T-cell (primary cell): ENCODE measurements around the gene C8G. TPM values are rescaled to one million over a fixed set of nuclear protein-coding genes. Genes with fewer than 3 reads are reported as not detected.

ENCODE experiments used
- ATAC-seq, 4 experiments: fragments of 200-7000 bp in 3 of 4; fragments of 150-1000 bp in 1 of 4; cut with Tn5 transposase; replicated peaks in 1 of 4; 1 replicate in 3 of 4; 2 replicates in 1 of 4; pipeline ENCODE4 v1.10.0; 2021; ENCODE audit warnings: moderate library complexity in 3 of 4, mild to moderate bottlenecking in 2 of 4, moderate number of reproducible peaks in 1 of 4
- CTCF ChIA-PET, 2 donors: fragments of 300-600 bp; sonication (Branson Sonifier 250); formaldehyde crosslinking; loops; one replicate each; lab custom pipeline; 2022; ENCODE audit warnings: antibody characterized with exemption in 2 of 2; lab: Charles Lee
- POLR2A ChIA-PET, 2 donors: fragments of 300-600 bp; sonication (Branson Sonifier 250); formaldehyde crosslinking; loops; one replicate each; lab custom pipeline; 2022; ENCODE audit warnings: antibody characterized with exemption in 2 of 2; lab: Charles Lee
- DNase-seq, 35 experiments: peaks; one replicate each; pipeline versions ENCODE4 v3.0.0 to v3.0.0-alpha.2; 2013 to 2023
- H3K27ac ChIP-seq: one replicate; pipeline ENCODE4 v1.5.1; 2013; ENCODE audit warnings: low read length
- H3K27me3 ChIP-seq, 2 experiments: replicated peaks in 1 of 2; 1 replicate in 1 of 2; 2 replicates in 1 of 2; pipeline versions ENCODE4 v1.6.1 to v1.7.0; 2013; ENCODE audit warnings: low read length in 1 of 2, mixed read lengths in 1 of 2; ENCODE audit not compliant: control insufficient read depth in 2 of 2, insufficient read depth in 2 of 2; ENCODE audit errors: extremely low read depth in 1 of 2
- H3K36me3 ChIP-seq, 2 donors: 1 replicate in 1 of 2; 2 replicates in 1 of 2; pipeline versions ENCODE4 v1.6.1 to v1.7.0; 2013; ENCODE audit warnings: low read length in 1 of 2; ENCODE audit not compliant: control insufficient read depth in 2 of 2, insufficient read depth in 1 of 2; ENCODE audit errors: extremely low read depth in 1 of 2
- H3K4me1 ChIP-seq, 2 experiments: 1 replicate in 1 of 2; 2 replicates in 1 of 2; pipeline versions ENCODE4 v1.6.1 to v1.7.0; 2013; ENCODE audit warnings: low read length in 2 of 2, mixed read lengths in 1 of 2; ENCODE audit not compliant: insufficient read depth in 2 of 2, control insufficient read depth in 1 of 2; ENCODE audit errors: extremely low read depth in 1 of 2
- H3K4me3 ChIP-seq, 2 donors: 1 replicate in 1 of 2; 2 replicates in 1 of 2; pipeline versions ENCODE4 v1.5.1 to v1.7.0; 2013; ENCODE audit warnings: mild to moderate bottlenecking in 2 of 2, low read length in 1 of 2, moderate library complexity in 1 of 2; ENCODE audit not compliant: control insufficient read depth in 1 of 2; ENCODE audit errors: extremely low read depth in 1 of 2
- H3K9me3 ChIP-seq: 2 replicates; pipeline ENCODE4 v1.7.0; 2013
- H3K27ac Mint-ChIP-seq, 2 donors: one replicate each; pipeline ENCODE4 v1.8.0; 2020 to 2021; ENCODE audit warnings: mild to moderate bottlenecking in 2 of 2, mixed read lengths in 2 of 2
- H3K27me3 Mint-ChIP-seq, 2 donors: one replicate each; pipeline ENCODE4 v1.8.0; 2021 to 2022; ENCODE audit warnings: mixed read lengths in 2 of 2
- H3K36me3 Mint-ChIP-seq: one replicate; pipeline ENCODE4 v1.8.0; 2021; ENCODE audit warnings: mixed read lengths
- H3K4me1 Mint-ChIP-seq, 3 donors: one replicate each; pipeline ENCODE4 v1.8.0; 2020 to 2022; ENCODE audit warnings: mixed read lengths in 3 of 3, mild to moderate bottlenecking in 1 of 3
- H3K4me3 Mint-ChIP-seq, 3 donors: one replicate each; pipeline ENCODE4 v1.8.0; 2020 to 2022; ENCODE audit warnings: mild to moderate bottlenecking in 3 of 3, mixed read lengths in 3 of 3, moderate library complexity in 3 of 3
- H3K9me3 Mint-ChIP-seq, 3 donors: one replicate each; pipeline ENCODE4 v1.8.0; 2020 to 2022; ENCODE audit warnings: mixed read lengths in 3 of 3
- WGBS: methylation state at CpG from one replicate; pipeline ENCODE4 v1.1.5; 2013; ENCODE audit warnings: missing lambda C conversion rate; ENCODE audit not compliant: insufficient coverage; 5-methylcytosine and 5-hydroxymethylcytosine counted together
- total RNA-seq, 35 experiments: library from RNA in 6 of 35; stranded (reverse) in 6 of 35; fragments of 120-200 nt in 1 of 35; gene quantifications; one replicate each; pipeline versions ENCODE4 v1.2.1 to v1.2.4 and lab custom pipeline; 2013 to 2026

C8G gene
- total RNA-seq, 5 donors from 2014 or later (not counting 1 experiment from before 2014, with no cell fraction given), result 1.7 to 3.8 (median 3.2) TPM

DNA sequence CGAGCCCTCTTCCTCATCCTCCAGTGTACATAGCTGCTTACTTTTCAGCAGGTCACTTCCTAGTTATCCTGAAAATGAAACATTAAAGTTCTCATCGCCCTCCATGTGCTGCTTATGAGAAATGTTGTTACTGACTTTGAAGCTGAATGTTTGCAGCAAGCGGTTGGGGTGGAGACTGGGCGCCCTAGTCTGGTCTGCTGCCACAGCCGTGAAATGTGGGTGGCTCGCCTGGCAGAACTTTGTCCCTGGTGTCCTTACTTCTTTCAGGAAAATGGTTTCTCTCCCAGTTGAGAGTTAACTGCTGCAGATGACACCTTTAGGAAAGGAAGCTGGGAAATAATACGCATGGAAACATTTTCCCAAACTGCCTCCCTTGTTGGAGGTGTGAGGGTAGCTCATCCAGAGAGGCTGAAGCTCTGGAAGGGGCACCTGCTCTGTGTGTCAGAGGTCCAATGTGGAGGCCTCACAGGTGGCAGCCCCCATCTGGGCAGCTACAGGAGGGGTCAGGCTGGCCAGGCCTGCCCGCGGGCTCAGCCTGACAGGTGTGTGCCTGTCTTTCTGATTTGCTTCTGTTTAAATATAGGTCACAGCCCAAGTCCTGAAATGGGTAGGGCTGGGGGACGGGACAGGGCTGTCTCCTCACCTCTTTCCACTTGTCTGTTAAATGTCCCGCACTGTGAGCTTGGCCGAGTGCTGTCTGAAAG is 34.7 kb upstream of the C8G start:
- Mint-ChIP-seq H3K9me3 (no peaks in the 10 kb centered on the region), H3K36me3 (peaks cover 27% of the 10 kb centered on the region), H3K27me3 (no peaks in the 10 kb centered on the region), H3K27ac (no peak overlapping the region), H3K4me1 (peaks cover 3 to 7% (median 4%) of the 10 kb centered on the region in 3 donors), H3K4me3 (no peak overlapping the region)
- DNase-seq, result no peak
- ATAC-seq, result no peak
- H3K36me3 ChIP-seq, result peaks cover 38 to 42% of the 10 kb centered on the region in 2 donors
- ChIA-PET POLR2A (no interaction called here), CTCF (no interaction called here)
- 86% methylated on average over 8 of the region's 12 CpGs for WGBS
- H3K27ac ChIP-seq, result no peak overlapping the region
- peaks cover 0 to under 1% of the 10 kb centered on the region in 2 experiments for H3K4me1 ChIP-seq
- no peaks in the 10 kb centered on the region for H3K9me3 ChIP-seq
- H3K27me3 ChIP-seq, result no peaks in the 10 kb centered on the region
- H3K4me3 ChIP-seq, result no peak overlapping the region

- peaks cover 30% of the 10 kb centered on the region for H3K36me3 Mint-ChIP-seq
- ATAC-seq (no peak), DNase-seq (peak in 2 of 35 experiments; percentile 8 to 19)
- H3K9me3 Mint-ChIP-seq, result no peaks in the 10 kb centered on the region
- no peak overlapping the region for H3K27ac Mint-ChIP-seq
- ChIA-PET POLR2A (no interaction called here), CTCF (no interaction called here)
- H3K4me3 ChIP-seq, result no peak overlapping the region
- no peaks in the 10 kb centered on the region for H3K27me3 ChIP-seq
- H3K27ac ChIP-seq, result no peak overlapping the region
- WGBS, result 88% methylated on average over 12 of the region's 12 CpGs
- no peak overlapping the region for H3K4me3 Mint-ChIP-seq
- H3K4me1 Mint-ChIP-seq, result peaks cover 2 to 7% (median 4%) of the 10 kb centered on the region in 3 donors
- no peaks in the 10 kb centered on the region for H3K27me3 Mint-ChIP-seq
- peaks cover 43% of the 10 kb centered on the region in 2 donors for H3K36me3 ChIP-seq
- no peaks in the 10 kb centered on the region for H3K9me3 ChIP-seq
- no peaks in the 10 kb centered on the region for H3K4me1 ChIP-seq
Observed at GRCh38 chr9:136910901-136911245, 34.2 kb upstream of the C8G start.

GRCh38 chr9:136913701-136914438 is 31.2 kb upstream of the C8G start:
- Mint-ChIP-seq H3K27ac (no peak overlapping the region), H3K4me1 (peaks cover 0 to 4% (median 0%) of the 10 kb centered on the region in 3 donors), H3K27me3 (no peaks in the 10 kb centered on the region), H3K9me3 (no peaks in the 10 kb centered on the region), H3K36me3 (peaks cover 41% of the 10 kb centered on the region), H3K4me3 (no peak overlapping the region)
- no peaks in the 10 kb centered on the region for H3K9me3 ChIP-seq
- no peak overlapping the region for H3K4me3 ChIP-seq
- no peaks in the 10 kb centered on the region for H3K27me3 ChIP-seq
- ATAC-seq, result no peak
- peaks cover 0 to 2% of the 10 kb centered on the region in 2 experiments for H3K4me1 ChIP-seq
- CTCF ChIA-PET, result no interaction called here
- WGBS, result 96% methylated on average over 9 of the region's 17 CpGs
- POLR2A ChIA-PET, result no interaction called here
- H3K27ac ChIP-seq, result no peak overlapping the region
- H3K36me3 ChIP-seq, result peaks cover 43 to 50% of the 10 kb centered on the region in 2 donors
- no peak for DNase-seq

DNA sequence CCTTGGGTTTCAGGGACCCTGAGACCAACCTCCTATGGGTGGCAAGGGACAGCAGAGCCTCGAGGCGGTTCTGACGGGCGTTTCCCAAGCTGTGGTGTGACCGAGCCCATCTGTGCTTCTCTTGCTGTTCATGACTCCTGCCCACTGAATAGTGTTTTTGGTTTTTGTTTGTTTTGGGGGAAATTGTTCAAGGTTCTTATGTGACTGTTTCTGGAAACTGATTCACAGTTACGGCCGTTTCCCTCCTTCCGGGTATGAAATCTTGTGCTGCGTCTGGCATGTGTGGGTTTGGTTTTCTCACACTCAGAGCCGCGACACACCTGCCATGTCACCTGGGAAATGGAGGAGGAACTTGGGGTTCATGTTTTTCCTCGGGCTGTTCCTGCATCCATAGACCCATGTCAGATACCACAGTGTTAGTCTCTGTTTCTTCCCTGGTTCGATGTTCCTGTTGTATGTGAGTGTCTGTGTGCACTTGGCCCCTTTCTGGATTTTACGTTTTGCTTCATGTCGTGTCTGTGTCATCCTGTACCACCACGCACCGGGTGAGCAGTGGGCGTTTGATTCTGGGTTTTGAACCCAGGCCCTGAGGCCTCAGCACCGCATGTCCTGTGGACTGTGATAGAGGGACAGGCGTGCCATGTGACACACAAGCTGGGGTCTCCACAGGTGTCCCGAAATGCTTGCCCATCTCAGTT is 29.3 kb upstream of the C8G start:
- Mint-ChIP-seq H3K9me3 (no peaks in the 10 kb centered on the region), H3K27ac (peak overlapping the region in 1 of 2 donors; percentile 18), H3K36me3 (peaks cover 44% of the 10 kb centered on the region), H3K4me3 (no peak overlapping the region), H3K27me3 (no peaks in the 10 kb centered on the region), H3K4me1 (peaks cover 0 to 4% (median 0%) of the 10 kb centered on the region in 3 donors)
- ATAC-seq (no peak), DNase-seq (no peak)
- ChIA-PET POLR2A (no interaction called here), CTCF (no interaction called here)
- peaks cover 48 to 51% of the 10 kb centered on the region in 2 donors for H3K36me3 ChIP-seq
- H3K9me3 ChIP-seq, result no peaks in the 10 kb centered on the region
- peaks cover 0 to 2% of the 10 kb centered on the region in 2 experiments for H3K4me1 ChIP-seq
- H3K27me3 ChIP-seq, result no peaks in the 10 kb centered on the region
- WGBS, result 92% methylated on average over 20 of the region's 21 CpGs
- H3K4me3 ChIP-seq, result no peak overlapping the region
- H3K27ac ChIP-seq, result no peak overlapping the region

GRCh38 chr9:136916330-136917184 is 28.5 kb upstream of the C8G start:
- Histone ChIP-seq H3K36me3 (peaks cover 48 to 56% of the 10 kb centered on the region in 2 donors), H3K9me3 (no peaks in the 10 kb centered on the region), H3K27me3 (no peaks in the 10 kb centered on the region), H3K27ac (no peak overlapping the region), H3K4me3 (no peak overlapping the region), H3K4me1 (peaks cover 0 to 2% of the 10 kb centered on the region in 2 experiments)
- Mint-ChIP-seq H3K27me3 (no peaks in the 10 kb centered on the region), H3K4me1 (peaks cover 0 to 4% (median 0%) of the 10 kb centered on the region in 3 donors), H3K9me3 (no peaks in the 10 kb centered on the region), H3K36me3 (peaks cover 44% of the 10 kb centered on the region), H3K4me3 (no peak overlapping the region), H3K27ac (no peak overlapping the region)
- 94% methylated on average over 32 of the region's 32 CpGs for WGBS
- POLR2A ChIA-PET, result no interaction called here
- CTCF ChIA-PET, result no interaction called here
- ATAC-seq (no peak), DNase-seq (no peak)

DNA sequence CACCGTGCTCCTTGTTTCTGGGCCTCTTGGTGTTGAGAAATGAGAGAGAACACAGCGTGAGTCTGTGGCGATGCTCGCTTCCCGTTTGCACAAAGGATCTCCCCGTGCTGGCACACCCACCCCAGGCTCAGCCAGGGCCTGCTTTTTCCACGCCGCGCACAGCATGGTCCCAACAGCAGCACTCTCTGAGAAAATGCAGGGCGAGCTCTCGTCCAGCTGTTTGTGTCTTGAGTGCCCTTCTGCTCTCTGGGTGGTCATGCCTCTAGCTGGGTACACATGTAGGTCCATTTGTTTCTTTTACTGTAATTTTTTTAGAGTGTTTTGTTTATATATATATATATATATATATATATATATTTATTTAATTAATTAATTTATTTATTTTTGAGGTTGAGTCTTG is 27.1 kb upstream of the C8G start:
- CTCF ChIA-PET, result no interaction called here
- peaks cover 0 to 2% of the 10 kb centered on the region in 2 experiments for H3K4me1 ChIP-seq
- ATAC-seq (no peak), DNase-seq (no peak)
- no peak overlapping the region for H3K4me3 ChIP-seq
- POLR2A ChIA-PET, result no interaction called here
- Mint-ChIP-seq H3K27ac (no peak overlapping the region), H3K4me1 (peaks cover 0 to 4% (median 0%) of the 10 kb centered on the region in 3 donors), H3K4me3 (no peak overlapping the region), H3K27me3 (no peaks in the 10 kb centered on the region), H3K36me3 (peaks cover 44% of the 10 kb centered on the region), H3K9me3 (no peaks in the 10 kb centered on the region)
- no peaks in the 10 kb centered on the region for H3K9me3 ChIP-seq
- 86% methylated on average over 6 of the region's 11 CpGs for WGBS
- no peaks in the 10 kb centered on the region for H3K27me3 ChIP-seq
- H3K27ac ChIP-seq, result no peak overlapping the region
- peaks cover 44 to 61% of the 10 kb centered on the region in 2 donors for H3K36me3 ChIP-seq
